HL-60 (cell line): ENCODE results near the gene ELN.

Source experiments
- GABPA ChIP-seq: IDR thresholded peaks from 2 replicates; pipeline ENCODE4 v1.6.1; 2012; ENCODE audit warnings: low read depth
- POLR2AphosphoS5 ChIP-seq: IDR thresholded peaks from 2 replicates; pipeline ENCODE4 v1.6.1; 2012; ENCODE audit warnings: low read depth
- REST ChIP-seq: IDR thresholded peaks from 2 replicates; pipeline ENCODE4 v1.6.1; 2012; ENCODE audit warnings: low read depth; ENCODE audit not compliant: insufficient replicate concordance
- TF ChIP-seq, protein P1 (sequence below): IDR thresholded peaks from one replicate; pipeline ENCODE4 v1.5.1; 2011; ENCODE audit warnings: low read length, control low read depth, inconsistent platforms; ENCODE audit not compliant: insufficient read depth

DNA sequence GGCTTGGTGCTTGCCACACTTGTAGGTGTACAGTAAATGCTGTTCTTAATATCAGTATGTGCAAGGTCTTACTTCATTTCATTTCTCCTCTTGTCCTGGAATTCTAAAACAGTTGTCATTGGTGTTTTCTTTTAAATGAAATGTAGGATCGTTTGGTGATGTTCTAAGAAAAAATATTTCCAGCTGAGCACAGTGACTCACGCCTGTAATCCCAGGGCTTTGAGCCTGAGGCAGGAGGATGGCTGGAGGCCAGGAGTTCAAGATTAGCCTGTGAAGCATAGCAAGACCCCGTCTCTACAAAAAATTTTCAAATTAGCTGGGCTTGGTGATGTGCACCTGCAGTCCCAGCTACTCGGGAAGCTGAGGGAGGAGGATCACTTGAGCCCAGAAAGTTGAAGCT, 32.6 kb upstream of the ELN start:
- TF ChIP-seq, protein P1, sequence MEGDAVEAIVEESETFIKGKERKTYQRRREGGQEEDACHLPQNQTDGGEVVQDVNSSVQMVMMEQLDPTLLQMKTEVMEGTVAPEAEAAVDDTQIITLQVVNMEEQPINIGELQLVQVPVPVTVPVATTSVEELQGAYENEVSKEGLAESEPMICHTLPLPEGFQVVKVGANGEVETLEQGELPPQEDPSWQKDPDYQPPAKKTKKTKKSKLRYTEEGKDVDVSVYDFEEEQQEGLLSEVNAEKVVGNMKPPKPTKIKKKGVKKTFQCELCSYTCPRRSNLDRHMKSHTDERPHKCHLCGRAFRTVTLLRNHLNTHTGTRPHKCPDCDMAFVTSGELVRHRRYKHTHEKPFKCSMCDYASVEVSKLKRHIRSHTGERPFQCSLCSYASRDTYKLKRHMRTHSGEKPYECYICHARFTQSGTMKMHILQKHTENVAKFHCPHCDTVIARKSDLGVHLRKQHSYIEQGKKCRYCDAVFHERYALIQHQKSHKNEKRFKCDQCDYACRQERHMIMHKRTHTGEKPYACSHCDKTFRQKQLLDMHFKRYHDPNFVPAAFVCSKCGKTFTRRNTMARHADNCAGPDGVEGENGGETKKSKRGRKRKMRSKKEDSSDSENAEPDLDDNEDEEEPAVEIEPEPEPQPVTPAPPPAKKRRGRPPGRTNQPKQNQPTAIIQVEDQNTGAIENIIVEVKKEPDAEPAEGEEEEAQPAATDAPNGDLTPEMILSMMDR, result no peak
- no peak for TF ChIP-seq POLR2AphosphoS5
- no peak for TF ChIP-seq REST
- no peak for TF ChIP-seq GABPA
